ENCODE measurements around the gene B3GALT5. TPM values are rescaled to one million over a fixed set of nuclear protein-coding genes. Genes with fewer than 3 reads are reported as not detected.

The B3GALT5 gene
- total and polyA plus RNA-seq, 2 of the 4 experiments (the other 2 are of a cell fraction), result 0.05 to 0.18 TPM

GRCh38 chr21:39628385-39628784, 15.6 kb downstream of the B3GALT5 start:
- H4K20me1 ChIP-seq (ENCODE audit: insufficient read depth, low read length), result no peaks in the 10 kb centered on the region
- DNase-seq (no peak), ATAC-seq (ENCODE audit: low read depth) (no peak)
- in situ Hi-C loops (cut with MboI; ENCODE audit: low sequenced_read_pairs), result no loop called here
- no peak overlapping the region for H2AK9ac ChIP-seq (replicated peaks; ENCODE audit: low read depth, low read length, poor library complexity)
- H2BK15ac ChIP-seq (ENCODE audit: low read depth, low read length), result no peak overlapping the region
- POLR2A ChIA-PET (ENCODE audit: unreplicated experiment), result no interaction called here
- H3K4me3 ChIP-seq (ENCODE audit: insufficient read depth, low read depth, low read length), result no peak overlapping the region
- no peaks in the 10 kb centered on the region for H3K79me1 ChIP-seq (ENCODE audit: low read depth in 1 of 2, low read length in 2 of 2)
- H3K9me3 ChIP-seq (ENCODE audit: control insufficient read depth, insufficient read depth, low read length), result no peaks in the 10 kb centered on the region
- H4K91ac ChIP-seq (ENCODE audit: insufficient read depth, low read depth, low read length), result no peak overlapping the region
- H3K9me1 ChIP-seq (ENCODE audit: insufficient read depth, low read length), result peaks cover 5% of the 10 kb centered on the region; the same call in 1 of the 2 replicates
- H4K8ac ChIP-seq (ENCODE audit: low read depth in 2 of 2, low read length in 2 of 2), result no peak overlapping the region
- WGBS, 2 experiments (ENCODE audit: extremely low coverage in 2 of 2, insufficient read length in 1 of 2), result 90% methylated on average over 2 of the region's 8 CpGs; no CpG with 5 or more reads in 1 of the 2 experiments
- no peak overlapping the region for H3K23ac ChIP-seq (ENCODE audit: low read depth, low read length)
- no peak overlapping the region for H2AFZ ChIP-seq (replicated peaks; ENCODE audit: low read length, poor library complexity)
- no peaks in the 10 kb centered on the region for H3K27me3 ChIP-seq (ENCODE audit: control insufficient read depth, insufficient read depth, low read length)
- no peak overlapping the region for H3K9ac ChIP-seq (ENCODE audit: low read depth, low read length)
- H2AK5ac ChIP-seq (ENCODE audit: low read depth, low read length), result no peak overlapping the region
- no TSS peak for BruUV-seq (replicated peaks)
- TF ChIP-seq CEBPB (IDR thresholded peaks at IDR 0.05; ENCODE audit: low read depth, low read length), result no peak
- no peak for TF ChIP-seq FOS (IDR thresholded peaks at IDR 0.05; ENCODE audit: low read depth, low read length)
- no peak for TF ChIP-seq POLR2A (IDR thresholded peaks at IDR 0.05; ENCODE audit: low read depth, low read length)
- TF ChIP-seq, protein P1, sequence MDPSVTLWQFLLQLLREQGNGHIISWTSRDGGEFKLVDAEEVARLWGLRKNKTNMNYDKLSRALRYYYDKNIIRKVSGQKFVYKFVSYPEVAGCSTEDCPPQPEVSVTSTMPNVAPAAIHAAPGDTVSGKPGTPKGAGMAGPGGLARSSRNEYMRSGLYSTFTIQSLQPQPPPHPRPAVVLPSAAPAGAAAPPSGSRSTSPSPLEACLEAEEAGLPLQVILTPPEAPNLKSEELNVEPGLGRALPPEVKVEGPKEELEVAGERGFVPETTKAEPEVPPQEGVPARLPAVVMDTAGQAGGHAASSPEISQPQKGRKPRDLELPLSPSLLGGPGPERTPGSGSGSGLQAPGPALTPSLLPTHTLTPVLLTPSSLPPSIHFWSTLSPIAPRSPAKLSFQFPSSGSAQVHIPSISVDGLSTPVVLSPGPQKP (IDR thresholded peaks at IDR 0.05; ENCODE audit: borderline replicate concordance, low read depth, low read length), result no peak
- TF ChIP-seq MAFK (IDR thresholded peaks at IDR 0.05; ENCODE audit: low read depth, low read length), result no peak
- no peak overlapping the region for H3K27ac ChIP-seq (ENCODE audit: insufficient read depth, low read length)
- H3K4me1 ChIP-seq (ENCODE audit: control insufficient read depth, insufficient read depth, low read length), result peaks cover 8% of the 10 kb centered on the region; the same call in 1 of the 2 replicates
- no peak overlapping the region for H3K4ac ChIP-seq (ENCODE audit: low read depth, low read length)
- CTCF ChIA-PET, result no interaction called here
- no peak overlapping the region for H3K56ac ChIP-seq (ENCODE audit: extremely low read depth, insufficient read depth, low read length)
- H2BK120ac ChIP-seq (ENCODE audit: low read depth, low read length), result no peak overlapping the region
- H3K14ac ChIP-seq (replicated peaks; ENCODE audit: low read depth, low read length), result no peak overlapping the region
- no peak overlapping the region for H4K5ac ChIP-seq (ENCODE audit: low read depth, low read length)
- H3K4me2 ChIP-seq (ENCODE audit: low read depth, low read length), result no peak overlapping the region
- H2BK20ac ChIP-seq (ENCODE audit: low read depth, low read length), result no peak overlapping the region
- no peak overlapping the region for H3K18ac ChIP-seq (ENCODE audit: low read depth, low read length)
- no peak overlapping the region for H2BK5ac ChIP-seq (ENCODE audit: low read depth, low read length, poor library complexity, severe bottlenecking)
- H3K36me3 ChIP-seq (ENCODE audit: control insufficient read depth, insufficient read depth, low read length), result no peaks in the 10 kb centered on the region
- dilution Hi-C loops (cut with HindIII; ENCODE audit: low sequenced_read_pairs, unreplicated experiment), result no loop called here
- intact Hi-C loops (cut with micrococcal nuclease), result no loop called here
